Peyer's patch (tissue), 4 donors: Measurements from ENCODE around the gene ADORA2A. TPM values are rescaled to one million over a fixed set of nuclear protein-coding genes. Genes with fewer than 3 reads are reported as not detected.

Experiments used
- DNase-seq, 3 donors: peaks; one replicate each; pipeline ENCODE4 v3.0.0-alpha.2; 2017 to 2019
- H3K27ac ChIP-seq, 4 donors: fragments of 200-600 bp; sonication (generic); one replicate each; pipeline ENCODE4 v1.5.1; 2016 to 2019
- H3K27me3 ChIP-seq, 2 donors: fragments of 200-600 bp; sonication (generic); one replicate each; pipeline ENCODE4 v1.5.1; 2019
- H3K36me3 ChIP-seq, 3 donors: fragments of 200-600 bp; sonication (generic); one replicate each; pipeline ENCODE4 v1.5.1; 2016 to 2019
- H3K4me1 ChIP-seq, 4 donors: fragments of 200-600 bp; sonication (generic); one replicate each; pipeline ENCODE4 v1.5.1; 2016 to 2019
- H3K4me3 ChIP-seq, 4 donors: fragments of 200-600 bp; sonication (generic); 1 replicate in 3 of 4; 2 replicates in 1 of 4; pipeline ENCODE4 v1.5.1; 2016 to 2019; ENCODE audit warnings: mild to moderate bottlenecking in 1 of 4
- H3K9me3 ChIP-seq, 4 donors: fragments of 200-600 bp; sonication (generic); one replicate each; pipeline ENCODE4 v1.5.1; 2016 to 2019; ENCODE audit warnings: mild to moderate bottlenecking in 1 of 4
- CTCF ChIP-seq, 6 experiments: fragments of 450-650 bp in 4 of 6; fragments of 200-600 bp in 2 of 6; sonication (generic) in 1 of 6; IDR thresholded peaks; one replicate each; pipeline ENCODE4 v1.5.1; 2017 to 2019; ENCODE audit warnings: antibody characterized with exemption in 6 of 6, mild to moderate bottlenecking in 3 of 6, moderate library complexity in 1 of 6
- POLR2A ChIP-seq, 2 donors: fragments of 450-650 bp; IDR thresholded peaks; one replicate each; pipeline ENCODE4 v1.5.1; 2017; ENCODE audit warnings: antibody characterized with exemption in 2 of 2, mild to moderate bottlenecking in 2 of 2, moderate library complexity in 2 of 2
- total RNA-seq, 4 donors: library from RNA; depleted of rRNA; stranded (reverse); fragments of >200 nt; gene quantifications; one replicate each; pipeline ENCODE4 v1.1.0, GENCODE V29; 2016

The ADORA2A gene
- total RNA-seq, 4 donors from 2014 or later: 1.3 to 4.3 (median 2.6) TPM

GRCh38 chr22:24403346-24403745 lies 24.1 kb upstream of the ADORA2A start:
- Histone ChIP-seq H3K4me1 (peaks cover 0 to 27% (median 0%) of the 10 kb centered on the region in 4 donors), H3K9me3 (no peaks in the 10 kb centered on the region), H3K4me3 (no peak overlapping the region), H3K27ac (peak overlapping the region in 1 of 4 donors; percentile 60), H3K27me3 (no peaks in the 10 kb centered on the region), H3K36me3 (peaks cover 0 to 16% (median 0%) of the 10 kb centered on the region in 3 donors)
- TF ChIP-seq POLR2A (IDR thresholded peaks at IDR 0.05): no peak
- TF ChIP-seq CTCF (IDR thresholded peaks at IDR 0.05): no peak
- DNase-seq: no peak

- no peak for TF ChIP-seq POLR2A (IDR thresholded peaks at IDR 0.05)
- Histone ChIP-seq H3K4me3 (no peak overlapping the region), H3K27me3 (no peaks in the 10 kb centered on the region), H3K9me3 (no peaks in the 10 kb centered on the region), H3K36me3 (peaks cover 0 to 18% (median 0%) of the 10 kb centered on the region in 3 donors), H3K27ac (no peak overlapping the region), H3K4me1 (peaks cover 0 to 27% (median 0%) of the 10 kb centered on the region in 4 donors)
- no peak for DNase-seq
Observed at GRCh38 chr22:24404561-24405275, 22.7 kb upstream of the ADORA2A start.

- Histone ChIP-seq H3K27me3 (no peaks in the 10 kb centered on the region), H3K9me3 (no peaks in the 10 kb centered on the region), H3K4me1 (peaks cover 0 to 26% (median 0%) of the 10 kb centered on the region in 4 donors), H3K36me3 (peaks cover 0 to 18% (median 0%) of the 10 kb centered on the region in 3 donors), H3K4me3 (no peak overlapping the region), H3K27ac (no peak overlapping the region)
- TF ChIP-seq CTCF (IDR thresholded peaks at IDR 0.05) (no peak), POLR2A (IDR thresholded peaks at IDR 0.05) (no peak)
- no peak for DNase-seq
Observed at GRCh38 chr22:24405631-24406321, 21.6 kb upstream of the ADORA2A start.

GRCh38 chr22:24406322-24407277 lies 20.8 kb upstream of the ADORA2A start:
- no peak for DNase-seq
- peaks cover 0 to 20% (median 0%) of the 10 kb centered on the region in 4 donors for H3K4me1 ChIP-seq
- H3K27ac ChIP-seq: no peak overlapping the region

GRCh38 chr22:24407278-24407665 lies 20.1 kb upstream of the ADORA2A start:
- no peak for DNase-seq
- Histone ChIP-seq H3K4me3 (no peak overlapping the region), H3K27ac (no peak overlapping the region), H3K9me3 (no peaks in the 10 kb centered on the region), H3K36me3 (peaks cover 0 to 24% (median 0%) of the 10 kb centered on the region in 3 donors), H3K27me3 (no peaks in the 10 kb centered on the region), H3K4me1 (peaks cover 0 to 17% (median 0%) of the 10 kb centered on the region in 4 donors)
- no peak for TF ChIP-seq CTCF (IDR thresholded peaks at IDR 0.05)
- TF ChIP-seq POLR2A (IDR thresholded peaks at IDR 0.05): no peak

More at GRCh38 chr22:24406322-24407277, 20.8 kb upstream of the ADORA2A start:
- Histone ChIP-seq H3K36me3 (peaks cover 0 to 18% (median 0%) of the 10 kb centered on the region in 3 donors), H3K4me3 (no peak overlapping the region), H3K27me3 (no peaks in the 10 kb centered on the region), H3K9me3 (no peaks in the 10 kb centered on the region)
- no peak for TF ChIP-seq POLR2A (IDR thresholded peaks at IDR 0.05)
- no peak for TF ChIP-seq CTCF (IDR thresholded peaks at IDR 0.05)
